ENCODE measurements around the gene PTPA. TPM values are rescaled to one million over a fixed set of nuclear protein-coding genes. Genes with fewer than 3 reads are reported as not detected.

Gene PTPA
- total RNA-seq, result 68.0 and 114 TPM in 2 replicates

GRCh38 chr9:129110740-129111527, at the start of gene PTPA, which contains the start of gene CRAT:
Gene PTPA (plus strand): TSS chr9:129111415. CDS start chr9:129111601, 186 bp downstream.
Gene CRAT (minus strand): TSS chr9:129110793. CDS start chr9:129110509, 284 bp downstream.

GRCh38 chr9:129080601-129081387, 30.4 kb upstream of the PTPA start, which contains the start of gene DOLPP1:
Gene DOLPP1 (plus strand): TSS chr9:129081111. CDS start chr9:129081132, 21 bp downstream.

GRCh38 chr9:129177791-129178567, 66.8 kb downstream of the PTPA start, which contains the start of gene IER5L:
Gene IER5L (minus strand): TSS chr9:129178261. CDS start chr9:129178052, 209 bp downstream.

Other genes starting within 250 kb of the PTPA start
- 8.4 and 8.7 TPM in 2 replicates for gene KYAT1, start 229.5 kb upstream of the PTPA start, total RNA-seq
- 21.0 and 27.0 TPM in 2 replicates for gene LRRC8A, start 229.3 kb upstream of the PTPA start, total RNA-seq
- 16.2 and 16.3 TPM in 2 replicates for gene PHYHD1, start 190.4 kb upstream of the PTPA start, total RNA-seq
- gene DOLK, start 163.8 kb upstream of the PTPA start, total RNA-seq, result 26.0 and 28.4 TPM in 2 replicates
- gene NUP188, start 163.7 kb upstream of the PTPA start, total RNA-seq, result 26.2 and 32.5 TPM in 2 replicates
- 45.2 and 46.6 TPM in 2 replicates for gene SH3GLB2, start 83.1 kb upstream of the PTPA start, total RNA-seq
- gene MIGA2, start 74.8 kb upstream of the PTPA start, total RNA-seq, result 20.2 and 25.5 TPM in 2 replicates
- gene DOLPP1, start 30.3 kb upstream of the PTPA start, total RNA-seq, result 5.4 and 6.2 TPM in 2 replicates
- 46.4 and 49.0 TPM in 2 replicates for gene CRAT, start 622 bp upstream of the PTPA start, total RNA-seq
- gene IER5L, start 66.8 kb downstream of the PTPA start, total RNA-seq, result 32.1 and 74.6 TPM in 2 replicates